ENCODE results near the gene RAB8B. TPM values are rescaled to one million over a fixed set of nuclear protein-coding genes. Genes with fewer than 3 reads are reported as not detected.

The RAB8B gene
- total and polyA plus RNA-seq, 9 of the 15 experiments (the other 6 are each of a cell fraction or from before 2014, with no cell fraction given) = 7.8 to 32.1 (median 24.2) TPM

DNA sequence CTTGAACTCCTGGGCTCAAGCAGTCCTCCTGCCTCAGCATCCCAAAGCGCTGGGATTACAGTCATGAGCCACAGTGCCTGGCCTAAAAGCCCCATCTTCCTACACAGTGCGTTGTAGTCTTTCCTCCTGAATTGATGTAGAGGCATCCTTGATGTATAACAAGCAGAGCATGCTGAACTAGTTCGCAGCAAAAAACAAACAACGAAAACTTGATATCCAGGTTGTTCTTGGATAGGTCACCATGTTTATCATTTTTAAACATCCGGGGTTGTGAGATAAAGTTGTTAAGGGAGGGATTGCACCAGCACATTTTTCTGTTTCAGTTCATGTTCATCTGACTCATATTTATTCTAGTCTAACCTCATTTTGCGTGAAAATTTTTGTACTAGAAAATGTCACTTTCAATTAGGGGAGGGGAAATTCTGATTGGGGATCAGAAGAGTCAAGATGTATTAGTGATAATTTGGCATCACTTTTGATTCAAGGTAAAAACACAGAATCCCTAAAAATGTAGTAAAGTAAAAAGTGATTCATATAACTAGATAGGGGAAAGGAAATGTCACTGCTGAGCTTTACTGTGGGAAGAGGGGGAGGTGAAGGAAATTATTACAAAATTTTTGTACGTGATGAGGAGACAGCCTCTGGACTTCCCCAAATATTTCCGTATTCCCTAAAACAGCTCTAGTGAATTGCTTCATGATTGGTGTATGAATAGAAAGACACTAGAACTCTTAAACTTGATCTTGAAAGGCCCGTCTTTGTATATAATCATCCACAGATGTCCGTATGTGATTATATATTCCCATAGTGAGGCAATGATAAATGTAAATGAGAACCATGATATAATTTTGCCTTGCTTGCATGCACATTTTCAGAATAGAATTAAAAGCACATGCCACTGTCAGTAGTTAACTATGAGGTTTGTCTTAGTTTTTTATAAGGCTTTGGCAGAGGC, 22.9 kb downstream of the RAB8B start (continued):
- TF ChIP-seq, protein P1, sequence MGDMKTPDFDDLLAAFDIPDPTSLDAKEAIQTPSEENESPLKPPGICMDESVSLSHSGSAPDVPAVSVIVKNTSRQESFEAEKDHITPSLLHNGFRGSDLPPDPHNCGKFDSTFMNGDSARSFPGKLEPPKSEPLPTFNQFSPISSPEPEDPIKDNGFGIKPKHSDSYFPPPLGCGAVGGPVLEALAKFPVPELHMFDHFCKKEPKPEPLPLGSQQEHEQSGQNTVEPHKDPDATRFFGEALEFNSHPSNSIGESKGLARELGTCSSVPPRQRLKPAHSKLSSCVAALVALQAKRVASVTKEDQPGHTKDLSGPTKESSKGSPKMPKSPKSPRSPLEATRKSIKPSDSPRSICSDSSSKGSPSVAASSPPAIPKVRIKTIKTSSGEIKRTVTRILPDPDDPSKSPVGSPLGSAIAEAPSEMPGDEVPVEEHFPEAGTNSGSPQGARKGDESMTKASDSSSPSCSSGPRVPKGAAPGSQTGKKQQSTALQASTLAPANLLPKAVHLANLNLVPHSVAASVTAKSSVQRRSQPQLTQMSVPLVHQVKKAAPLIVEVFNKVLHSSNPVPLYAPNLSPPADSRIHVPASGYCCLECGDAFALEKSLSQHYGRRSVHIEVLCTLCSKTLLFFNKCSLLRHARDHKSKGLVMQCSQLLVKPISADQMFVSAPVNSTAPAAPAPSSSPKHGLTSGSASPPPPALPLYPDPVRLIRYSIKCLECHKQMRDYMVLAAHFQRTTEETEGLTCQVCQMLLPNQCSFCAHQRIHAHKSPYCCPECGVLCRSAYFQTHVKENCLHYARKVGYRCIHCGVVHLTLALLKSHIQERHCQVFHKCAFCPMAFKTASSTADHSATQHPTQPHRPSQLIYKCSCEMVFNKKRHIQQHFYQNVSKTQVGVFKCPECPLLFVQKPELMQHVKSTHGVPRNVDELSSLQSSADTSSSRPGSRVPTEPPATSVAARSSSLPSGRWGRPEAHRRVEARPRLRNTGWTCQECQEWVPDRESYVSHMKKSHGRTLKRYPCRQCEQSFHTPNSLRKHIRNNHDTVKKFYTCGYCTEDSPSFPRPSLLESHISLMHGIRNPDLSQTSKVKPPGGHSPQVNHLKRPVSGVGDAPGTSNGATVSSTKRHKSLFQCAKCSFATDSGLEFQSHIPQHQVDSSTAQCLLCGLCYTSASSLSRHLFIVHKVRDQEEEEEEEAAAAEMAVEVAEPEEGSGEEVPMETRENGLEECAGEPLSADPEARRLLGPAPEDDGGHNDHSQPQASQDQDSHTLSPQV (IDR thresholded peaks at IDR 0.05) = no peak
- TF ChIP-seq PYGO2 (tag; IDR thresholded peaks at IDR 0.05) (no peak), GTF2E2 (tag; IDR thresholded peaks at IDR 0.05) (no peak), U2AF1 (optimal IDR thresholded peaks at IDR 0.05; ENCODE audit: low read depth, low read length) (no peak), PHTF2 (CRISPR knock-in tag; IDR thresholded peaks at IDR 0.05) (no peak), NR2C1 (IDR thresholded peaks at IDR 0.05) (peak; percentile 50; the same call in 1 of the 2 replicates), NR2C1 (tag; IDR thresholded peaks at IDR 0.05) (peak; percentile 76), ZNF175 (CRISPR knock-in tag; IDR thresholded peaks at IDR 0.05; ENCODE audit: low read depth) (0 out of 2 replicates have a peak, but pooled peaks have one; percentile 46), NCOA4 (IDR thresholded peaks at IDR 0.05; ENCODE audit: partially characterized antibody) (no peak), TARDBP (IDR thresholded peaks at IDR 0.05) (no peak), CBX3 (IDR thresholded peaks at IDR 0.05; ENCODE audit: borderline replicate concordance in 1 of 2, low read length in 2 of 2) (no peak), HNRNPK (IDR thresholded peaks at IDR 0.05; ENCODE audit: low read depth, low read length, poor library complexity, severe bottlenecking) (no peak), SUPT5H (IDR thresholded peaks at IDR 0.05) (no peak)
- TF ChIP-seq, protein P2, sequence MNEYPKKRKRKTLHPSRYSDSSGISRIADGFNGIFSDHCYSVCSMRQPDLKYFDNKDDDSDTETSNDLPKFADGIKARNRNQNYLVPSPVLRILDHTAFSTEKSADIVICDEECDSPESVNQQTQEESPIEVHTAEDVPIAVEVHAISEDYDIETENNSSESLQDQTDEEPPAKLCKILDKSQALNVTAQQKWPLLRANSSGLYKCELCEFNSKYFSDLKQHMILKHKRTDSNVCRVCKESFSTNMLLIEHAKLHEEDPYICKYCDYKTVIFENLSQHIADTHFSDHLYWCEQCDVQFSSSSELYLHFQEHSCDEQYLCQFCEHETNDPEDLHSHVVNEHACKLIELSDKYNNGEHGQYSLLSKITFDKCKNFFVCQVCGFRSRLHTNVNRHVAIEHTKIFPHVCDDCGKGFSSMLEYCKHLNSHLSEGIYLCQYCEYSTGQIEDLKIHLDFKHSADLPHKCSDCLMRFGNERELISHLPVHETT (CRISPR knock-in tag; conservative IDR thresholded peaks at IDR 0.05 in 1 of 2, IDR thresholded peaks at IDR 0.05 in 1 of 2) = peak in 1 of 2 experiments; percentile 35; a peak in 1 of 4 replicates
- TF ChIP-seq, protein P3, sequence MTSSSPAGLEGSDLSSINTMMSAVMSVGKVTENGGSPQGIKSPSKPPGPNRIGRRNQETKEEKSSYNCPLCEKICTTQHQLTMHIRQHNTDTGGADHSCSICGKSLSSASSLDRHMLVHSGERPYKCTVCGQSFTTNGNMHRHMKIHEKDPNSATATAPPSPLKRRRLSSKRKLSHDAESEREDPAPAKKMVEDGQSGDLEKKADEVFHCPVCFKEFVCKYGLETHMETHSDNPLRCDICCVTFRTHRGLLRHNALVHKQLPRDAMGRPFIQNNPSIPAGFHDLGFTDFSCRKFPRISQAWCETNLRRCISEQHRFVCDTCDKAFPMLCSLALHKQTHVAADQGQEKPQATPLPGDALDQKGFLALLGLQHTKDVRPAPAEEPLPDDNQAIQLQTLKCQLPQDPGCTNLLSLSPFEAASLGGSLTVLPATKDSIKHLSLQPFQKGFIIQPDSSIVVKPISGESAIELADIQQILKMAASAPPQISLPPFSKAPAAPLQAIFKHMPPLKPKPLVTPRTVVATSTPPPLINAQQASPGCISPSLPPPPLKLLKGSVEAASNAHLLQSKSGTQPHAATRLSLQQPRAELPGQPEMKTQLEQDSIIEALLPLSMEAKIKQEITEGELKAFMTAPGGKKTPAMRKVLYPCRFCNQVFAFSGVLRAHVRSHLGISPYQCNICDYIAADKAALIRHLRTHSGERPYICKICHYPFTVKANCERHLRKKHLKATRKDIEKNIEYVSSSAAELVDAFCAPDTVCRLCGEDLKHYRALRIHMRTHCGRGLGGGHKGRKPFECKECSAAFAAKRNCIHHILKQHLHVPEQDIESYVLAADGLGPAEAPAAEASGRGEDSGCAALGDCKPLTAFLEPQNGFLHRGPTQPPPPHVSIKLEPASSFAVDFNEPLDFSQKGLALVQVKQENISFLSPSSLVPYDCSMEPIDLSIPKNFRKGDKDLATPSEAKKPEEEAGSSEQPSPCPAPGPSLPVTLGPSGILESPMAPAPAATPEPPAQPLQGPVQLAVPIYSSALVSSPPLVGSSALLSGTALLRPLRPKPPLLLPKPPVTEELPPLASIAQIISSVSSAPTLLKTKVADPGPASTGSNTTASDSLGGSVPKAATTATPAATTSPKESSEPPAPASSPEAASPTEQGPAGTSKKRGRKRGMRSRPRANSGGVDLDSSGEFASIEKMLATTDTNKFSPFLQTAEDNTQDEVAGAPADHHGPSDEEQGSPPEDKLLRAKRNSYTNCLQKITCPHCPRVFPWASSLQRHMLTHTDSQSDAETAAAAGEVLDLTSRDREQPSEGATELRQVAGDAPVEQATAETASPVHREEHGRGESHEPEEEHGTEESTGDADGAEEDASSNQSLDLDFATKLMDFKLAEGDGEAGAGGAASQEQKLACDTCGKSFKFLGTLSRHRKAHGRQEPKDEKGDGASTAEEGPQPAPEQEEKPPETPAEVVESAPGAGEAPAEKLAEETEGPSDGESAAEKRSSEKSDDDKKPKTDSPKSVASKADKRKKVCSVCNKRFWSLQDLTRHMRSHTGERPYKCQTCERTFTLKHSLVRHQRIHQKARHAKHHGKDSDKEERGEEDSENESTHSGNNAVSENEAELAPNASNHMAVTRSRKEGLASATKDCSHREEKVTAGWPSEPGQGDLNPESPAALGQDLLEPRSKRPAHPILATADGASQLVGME (CRISPR knock-in tag; IDR thresholded peaks at IDR 0.05) = no peak
